WTC11 (cell line): ENCODE measurements around the gene NPW. TPM values are rescaled to one million over a fixed set of nuclear protein-coding genes. Genes with fewer than 3 reads are reported as not detected.

ENCODE experiments used
- ATAC-seq: fragments of 200-7000 bp; cut with Tn5 transposase; 2 replicates; pipeline ENCODE4 v1.10.0; 2021; ENCODE audit warnings: mild to moderate bottlenecking, moderate library complexity
- CTCF ChIA-PET: fragments of 300-600 bp; sonication (Branson Sonifier 250); formaldehyde crosslinking; loops from one replicate; lab custom pipeline; 2021; ENCODE audit warnings: antibody characterized with exemption; lab: Charles Lee
- POLR2A ChIA-PET: fragments of 350-600 bp; sonication (Branson Sonifier 250); formaldehyde crosslinking; loops from one replicate; lab custom pipeline; 2021; ENCODE audit warnings: antibody characterized with exemption; lab: Charles Lee
- DNase-seq: peaks from one replicate; pipeline ENCODE4 v3.0.0; 2021; ENCODE audit warnings: low spot score
- H3K27ac Mint-ChIP-seq: 2 replicates; pipeline ENCODE4 v1.8.0; 2021; ENCODE audit warnings: mixed read lengths
- H3K27me3 Mint-ChIP-seq: 2 replicates; pipeline ENCODE4 v1.8.0; 2021; ENCODE audit warnings: low read depth, mild to moderate bottlenecking, moderate library complexity, mixed read lengths
- H3K36me3 Mint-ChIP-seq: 2 replicates; pipeline ENCODE4 v1.8.0; 2021; ENCODE audit warnings: mixed read lengths
- H3K4me1 Mint-ChIP-seq: 2 replicates; pipeline ENCODE4 v1.8.0; 2022; ENCODE audit warnings: mixed read lengths
- H3K4me3 Mint-ChIP-seq: 2 replicates; pipeline ENCODE4 v1.8.0; 2021; ENCODE audit warnings: mild to moderate bottlenecking, moderate library complexity, mixed read lengths
- H3K9me3 Mint-ChIP-seq: 2 replicates; pipeline ENCODE4 v1.8.0; 2021; ENCODE audit warnings: mixed read lengths
- CREM ChIP-seq: sonication (generic); formaldehyde crosslinking; IDR thresholded peaks from 2 replicates; pipeline ENCODE4 v1.8.1; 2022; ENCODE audit warnings: mild to moderate bottlenecking, missing genetic modification reagents, moderate library complexity
- JAZF1 ChIP-seq: fragments of 250-450 bp; sonication (Bioruptor Pico); IDR thresholded peaks from 2 replicates; pipeline ENCODE4 v1.9.0; 2021; ENCODE audit warnings: moderate library complexity, mild to moderate bottlenecking, inconsistent platforms
- MYBL2 ChIP-seq: sonication (generic); formaldehyde crosslinking; IDR thresholded peaks from 2 replicates; pipeline ENCODE4 v1.8.1; 2023; ENCODE audit warnings: mild to moderate bottlenecking, moderate library complexity, missing genetic modification reagents
- NFATC4 ChIP-seq: fragments of 250-450 bp; sonication (Bioruptor Pico); IDR thresholded peaks from 2 replicates; pipeline ENCODE4 v1.9.0; 2021; ENCODE audit warnings: mild to moderate bottlenecking
- NFYB ChIP-seq: sonication (generic); formaldehyde crosslinking; conservative IDR thresholded peaks from 2 replicates; pipeline ENCODE4 v1.8.0; 2022; ENCODE audit warnings: low read depth, missing genetic modification reagents
- NR2C2 ChIP-seq: sonication (generic); formaldehyde crosslinking; IDR thresholded peaks from 2 replicates; pipeline ENCODE4 v1.8.0; 2022; ENCODE audit warnings: mild to moderate bottlenecking, missing genetic modification reagents
- RELA ChIP-seq: sonication (generic); formaldehyde crosslinking; IDR thresholded peaks from 2 replicates; pipeline ENCODE4 v1.8.1; 2022; ENCODE audit warnings: missing genetic modification reagents, mild to moderate bottlenecking, borderline replicate concordance
- SMAD3 ChIP-seq: sonication (generic); formaldehyde crosslinking; IDR thresholded peaks from 2 replicates; pipeline ENCODE4 v1.8.0; 2022; ENCODE audit warnings: missing genetic modification reagents, mild to moderate bottlenecking, borderline replicate concordance
- TEAD1 ChIP-seq: sonication (generic); formaldehyde crosslinking; IDR thresholded peaks from 2 replicates; pipeline ENCODE4 v1.8.0; 2022; ENCODE audit warnings: mild to moderate bottlenecking, missing genetic modification reagents
- total RNA-seq: library from RNA; stranded (reverse); gene quantifications from 3 replicates; pipeline ENCODE4 v1.2.3, GENCODE V29; 2021
- TF ChIP-seq, protein P1 (sequence below): fragments of 250-450 bp; sonication (Bioruptor Pico); IDR thresholded peaks from 2 replicates; pipeline ENCODE4 v1.9.0; 2021; ENCODE audit warnings: mild to moderate bottlenecking
- TF ChIP-seq, protein P2 (sequence below): sonication (generic); formaldehyde crosslinking; IDR thresholded peaks from 2 replicates; pipeline ENCODE4 v1.8.0; 2022; ENCODE audit warnings: mild to moderate bottlenecking, missing genetic modification reagents
- TF ChIP-seq, protein P3 (sequence below): fragments of 250-450 bp; sonication (Bioruptor Pico); IDR thresholded peaks from 2 replicates; pipeline ENCODE4 v2.1.2; 2022; ENCODE audit warnings: mild to moderate bottlenecking, moderate library complexity
- TF ChIP-seq, protein P4 (sequence below): fragments of 250-450 bp; sonication (Bioruptor Pico); IDR thresholded peaks from 2 replicates; pipeline ENCODE4 v1.8.0; 2021; ENCODE audit warnings: mild to moderate bottlenecking
- TF ChIP-seq, protein P5 (sequence below): sonication (generic); formaldehyde crosslinking; IDR thresholded peaks from 2 replicates; pipeline ENCODE4 v1.8.1; 2023; ENCODE audit warnings: mild to moderate bottlenecking, moderate library complexity, missing genetic modification reagents
- TF ChIP-seq, protein P6 (sequence below): sonication (generic); formaldehyde crosslinking; IDR thresholded peaks from 2 replicates; pipeline ENCODE4 v1.8.1; 2022; ENCODE audit warnings: low read depth, missing genetic modification reagents, borderline replicate concordance
- TF ChIP-seq, protein P7 (sequence below): sonication (generic); formaldehyde crosslinking; IDR thresholded peaks from 2 replicates; pipeline ENCODE4 v1.8.0; 2023; ENCODE audit warnings: missing genetic modification reagents
- TF ChIP-seq, protein P8 (sequence below): sonication (generic); formaldehyde crosslinking; IDR thresholded peaks from 2 replicates; pipeline ENCODE4 v1.8.1; 2023; ENCODE audit warnings: mild to moderate bottlenecking, missing genetic modification reagents, borderline replicate concordance
- TF ChIP-seq, protein P9 (sequence below): sonication (generic); formaldehyde crosslinking; IDR thresholded peaks from 2 replicates; pipeline ENCODE4 v1.8.1; 2023; ENCODE audit warnings: mild to moderate bottlenecking, missing genetic modification reagents, moderate library complexity

The NPW gene
- total RNA-seq, 1 experiment from 2014 or later, result 15.2 TPM

DNA sequence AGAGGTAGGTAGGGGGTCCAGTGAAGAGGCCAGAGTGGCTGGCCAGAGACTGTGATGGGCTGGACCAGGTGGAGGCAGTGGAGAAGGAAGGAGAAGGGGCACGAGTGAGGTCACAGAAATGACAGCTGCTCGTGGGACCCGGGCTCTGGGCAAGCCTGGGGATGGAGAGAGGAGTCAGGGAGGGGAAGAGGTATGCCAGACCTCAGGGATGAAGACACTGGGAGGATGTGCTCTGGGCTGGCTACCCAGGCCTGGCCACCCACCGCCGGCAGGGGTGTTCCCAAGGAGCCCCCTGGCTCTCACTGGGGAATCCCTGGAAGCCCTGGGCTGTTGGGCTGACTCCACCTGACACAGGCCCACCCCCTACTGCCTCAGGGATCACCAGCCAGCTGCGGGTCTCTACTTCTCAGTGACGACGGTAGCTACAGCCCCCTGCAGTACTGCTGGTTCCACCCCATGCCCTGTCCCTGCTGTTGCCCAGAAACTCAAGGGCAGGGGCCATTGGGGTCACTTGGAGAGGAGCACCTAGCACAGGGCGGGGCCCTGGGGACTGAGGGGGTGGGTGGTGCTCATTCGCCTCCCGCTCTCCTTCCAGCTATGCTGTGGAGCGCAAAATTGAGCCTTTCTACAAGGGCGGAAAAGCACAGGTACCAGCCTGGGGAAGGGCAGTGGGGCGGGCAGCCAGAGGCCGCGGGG, 46.0 kb upstream of the NPW start (continued):
- TF ChIP-seq, protein P1, sequence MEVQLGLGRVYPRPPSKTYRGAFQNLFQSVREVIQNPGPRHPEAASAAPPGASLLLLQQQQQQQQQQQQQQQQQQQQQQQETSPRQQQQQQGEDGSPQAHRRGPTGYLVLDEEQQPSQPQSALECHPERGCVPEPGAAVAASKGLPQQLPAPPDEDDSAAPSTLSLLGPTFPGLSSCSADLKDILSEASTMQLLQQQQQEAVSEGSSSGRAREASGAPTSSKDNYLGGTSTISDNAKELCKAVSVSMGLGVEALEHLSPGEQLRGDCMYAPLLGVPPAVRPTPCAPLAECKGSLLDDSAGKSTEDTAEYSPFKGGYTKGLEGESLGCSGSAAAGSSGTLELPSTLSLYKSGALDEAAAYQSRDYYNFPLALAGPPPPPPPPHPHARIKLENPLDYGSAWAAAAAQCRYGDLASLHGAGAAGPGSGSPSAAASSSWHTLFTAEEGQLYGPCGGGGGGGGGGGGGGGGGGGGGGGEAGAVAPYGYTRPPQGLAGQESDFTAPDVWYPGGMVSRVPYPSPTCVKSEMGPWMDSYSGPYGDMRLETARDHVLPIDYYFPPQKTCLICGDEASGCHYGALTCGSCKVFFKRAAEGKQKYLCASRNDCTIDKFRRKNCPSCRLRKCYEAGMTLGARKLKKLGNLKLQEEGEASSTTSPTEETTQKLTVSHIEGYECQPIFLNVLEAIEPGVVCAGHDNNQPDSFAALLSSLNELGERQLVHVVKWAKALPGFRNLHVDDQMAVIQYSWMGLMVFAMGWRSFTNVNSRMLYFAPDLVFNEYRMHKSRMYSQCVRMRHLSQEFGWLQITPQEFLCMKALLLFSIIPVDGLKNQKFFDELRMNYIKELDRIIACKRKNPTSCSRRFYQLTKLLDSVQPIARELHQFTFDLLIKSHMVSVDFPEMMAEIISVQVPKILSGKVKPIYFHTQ, result no peak
- TF ChIP-seq CREM (CRISPR knock-in tag) (no peak), MYBL2 (CRISPR knock-in tag) (no peak), TEAD1 (CRISPR knock-in tag) (no peak), SMAD3 (no peak)
- TF ChIP-seq, protein P2, sequence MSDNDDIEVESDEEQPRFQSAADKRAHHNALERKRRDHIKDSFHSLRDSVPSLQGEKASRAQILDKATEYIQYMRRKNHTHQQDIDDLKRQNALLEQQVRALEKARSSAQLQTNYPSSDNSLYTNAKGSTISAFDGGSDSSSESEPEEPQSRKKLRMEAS, result no peak
- TF ChIP-seq, protein P3, sequence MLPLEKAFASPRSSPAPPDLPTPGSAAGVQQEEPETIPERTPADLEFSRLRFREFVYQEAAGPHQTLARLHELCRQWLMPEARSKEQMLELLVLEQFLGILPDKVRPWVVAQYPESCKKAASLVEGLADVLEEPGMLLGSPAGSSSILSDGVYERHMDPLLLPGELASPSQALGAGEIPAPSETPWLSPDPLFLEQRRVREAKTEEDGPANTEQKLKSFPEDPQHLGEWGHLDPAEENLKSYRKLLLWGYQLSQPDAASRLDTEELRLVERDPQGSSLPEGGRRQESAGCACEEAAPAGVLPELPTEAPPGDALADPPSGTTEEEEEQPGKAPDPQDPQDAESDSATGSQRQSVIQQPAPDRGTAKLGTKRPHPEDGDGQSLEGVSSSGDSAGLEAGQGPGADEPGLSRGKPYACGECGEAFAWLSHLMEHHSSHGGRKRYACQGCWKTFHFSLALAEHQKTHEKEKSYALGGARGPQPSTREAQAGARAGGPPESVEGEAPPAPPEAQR (CRISPR knock-in tag), result no peak
- TF ChIP-seq, protein P4, sequence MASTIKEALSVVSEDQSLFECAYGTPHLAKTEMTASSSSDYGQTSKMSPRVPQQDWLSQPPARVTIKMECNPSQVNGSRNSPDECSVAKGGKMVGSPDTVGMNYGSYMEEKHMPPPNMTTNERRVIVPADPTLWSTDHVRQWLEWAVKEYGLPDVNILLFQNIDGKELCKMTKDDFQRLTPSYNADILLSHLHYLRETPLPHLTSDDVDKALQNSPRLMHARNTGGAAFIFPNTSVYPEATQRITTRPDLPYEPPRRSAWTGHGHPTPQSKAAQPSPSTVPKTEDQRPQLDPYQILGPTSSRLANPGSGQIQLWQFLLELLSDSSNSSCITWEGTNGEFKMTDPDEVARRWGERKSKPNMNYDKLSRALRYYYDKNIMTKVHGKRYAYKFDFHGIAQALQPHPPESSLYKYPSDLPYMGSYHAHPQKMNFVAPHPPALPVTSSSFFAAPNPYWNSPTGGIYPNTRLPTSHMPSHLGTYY (CRISPR knock-in tag), result no peak
- TF ChIP-seq, protein P5, sequence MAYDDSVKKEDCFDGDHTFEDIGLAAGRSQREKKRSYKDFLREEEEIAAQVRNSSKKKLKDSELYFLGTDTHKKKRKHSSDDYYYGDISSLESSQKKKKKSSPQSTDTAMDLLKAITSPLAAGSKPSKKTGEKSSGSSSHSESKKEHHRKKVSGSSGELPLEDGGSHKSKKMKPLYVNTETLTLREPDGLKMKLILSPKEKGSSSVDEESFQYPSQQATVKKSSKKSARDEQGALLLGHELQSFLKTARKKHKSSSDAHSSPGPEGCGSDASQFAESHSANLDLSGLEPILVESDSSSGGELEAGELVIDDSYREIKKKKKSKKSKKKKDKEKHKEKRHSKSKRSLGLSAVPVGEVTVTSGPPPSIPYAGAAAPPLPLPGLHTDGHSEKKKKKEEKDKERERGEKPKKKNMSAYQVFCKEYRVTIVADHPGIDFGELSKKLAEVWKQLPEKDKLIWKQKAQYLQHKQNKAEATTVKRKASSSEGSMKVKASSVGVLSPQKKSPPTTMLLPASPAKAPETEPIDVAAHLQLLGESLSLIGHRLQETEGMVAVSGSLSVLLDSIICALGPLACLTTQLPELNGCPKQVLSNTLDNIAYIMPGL (CRISPR knock-in tag), result no peak
- TF ChIP-seq, protein P6, sequence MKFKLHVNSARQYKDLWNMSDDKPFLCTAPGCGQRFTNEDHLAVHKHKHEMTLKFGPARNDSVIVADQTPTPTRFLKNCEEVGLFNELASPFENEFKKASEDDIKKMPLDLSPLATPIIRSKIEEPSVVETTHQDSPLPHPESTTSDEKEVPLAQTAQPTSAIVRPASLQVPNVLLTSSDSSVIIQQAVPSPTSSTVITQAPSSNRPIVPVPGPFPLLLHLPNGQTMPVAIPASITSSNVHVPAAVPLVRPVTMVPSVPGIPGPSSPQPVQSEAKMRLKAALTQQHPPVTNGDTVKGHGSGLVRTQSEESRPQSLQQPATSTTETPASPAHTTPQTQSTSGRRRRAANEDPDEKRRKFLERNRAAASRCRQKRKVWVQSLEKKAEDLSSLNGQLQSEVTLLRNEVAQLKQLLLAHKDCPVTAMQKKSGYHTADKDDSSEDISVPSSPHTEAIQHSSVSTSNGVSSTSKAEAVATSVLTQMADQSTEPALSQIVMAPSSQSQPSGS, result no peak
- TF ChIP-seq, protein P7, sequence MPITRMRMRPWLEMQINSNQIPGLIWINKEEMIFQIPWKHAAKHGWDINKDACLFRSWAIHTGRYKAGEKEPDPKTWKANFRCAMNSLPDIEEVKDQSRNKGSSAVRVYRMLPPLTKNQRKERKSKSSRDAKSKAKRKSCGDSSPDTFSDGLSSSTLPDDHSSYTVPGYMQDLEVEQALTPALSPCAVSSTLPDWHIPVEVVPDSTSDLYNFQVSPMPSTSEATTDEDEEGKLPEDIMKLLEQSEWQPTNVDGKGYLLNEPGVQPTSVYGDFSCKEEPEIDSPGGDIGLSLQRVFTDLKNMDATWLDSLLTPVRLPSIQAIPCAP, result no peak

DNA sequence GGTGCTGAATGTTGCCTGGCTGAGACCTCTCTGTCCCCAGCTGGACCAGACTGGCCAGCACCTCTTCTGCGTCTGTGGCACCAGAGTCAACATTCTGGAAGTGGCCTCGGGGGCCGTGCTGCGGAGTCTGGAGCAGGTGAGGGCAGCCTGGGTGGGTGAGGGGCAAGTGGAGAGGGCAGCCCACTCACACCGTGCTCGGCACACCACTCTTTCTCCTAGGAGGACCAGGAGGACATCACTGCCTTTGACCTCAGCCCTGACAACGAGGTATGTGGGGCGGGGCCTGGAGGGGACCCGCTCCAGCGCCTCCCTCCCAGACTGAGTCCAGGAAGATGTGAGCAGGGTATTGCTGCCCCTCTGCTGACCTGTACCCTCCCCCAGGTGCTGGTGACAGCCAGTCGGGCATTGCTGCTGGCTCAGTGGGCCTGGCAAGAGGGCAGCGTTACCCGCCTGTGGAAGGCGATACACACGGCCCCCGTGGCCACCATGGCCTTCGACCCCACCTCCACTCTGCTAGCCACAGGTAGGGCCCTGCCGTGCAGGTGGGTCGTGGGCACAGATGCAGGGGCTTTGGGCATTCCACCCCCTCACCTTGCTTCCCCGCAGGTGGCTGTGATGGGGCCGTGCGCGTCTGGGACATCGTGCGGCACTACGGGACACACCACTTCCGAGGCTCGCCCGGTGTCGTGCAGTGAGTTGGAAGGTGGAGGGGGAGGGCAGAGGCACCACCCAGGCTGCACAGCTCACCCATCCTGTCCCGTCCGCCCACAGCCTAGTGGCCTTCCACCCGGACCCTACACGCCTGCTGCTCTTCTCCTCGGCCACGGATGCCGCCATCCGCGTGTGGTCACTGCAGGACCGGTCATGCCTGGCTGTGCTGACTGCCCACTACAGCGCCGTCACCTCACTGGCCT, 45.2 kb upstream of the NPW start:
- CTCF ChIA-PET, result no interaction called here
- Mint-ChIP-seq H3K9me3 (no peaks in the 10 kb centered on the region), H3K4me3 (peak overlapping the region; percentile 24), H3K27ac (no peak overlapping the region), H3K4me1 (peaks cover 15% of the 10 kb centered on the region), H3K36me3 (peaks cover 10% of the 10 kb centered on the region), H3K27me3 (no peaks in the 10 kb centered on the region)
- no peak for TF ChIP-seq JAZF1 (CRISPR knock-in tag)
- no peak for TF ChIP-seq NFATC4 (CRISPR knock-in tag)
- TF ChIP-seq NFYB (CRISPR knock-in tag), result no peak
- TF ChIP-seq NR2C2 (CRISPR knock-in tag), result no peak
- no peak for TF ChIP-seq RELA
- TF ChIP-seq, protein P8, sequence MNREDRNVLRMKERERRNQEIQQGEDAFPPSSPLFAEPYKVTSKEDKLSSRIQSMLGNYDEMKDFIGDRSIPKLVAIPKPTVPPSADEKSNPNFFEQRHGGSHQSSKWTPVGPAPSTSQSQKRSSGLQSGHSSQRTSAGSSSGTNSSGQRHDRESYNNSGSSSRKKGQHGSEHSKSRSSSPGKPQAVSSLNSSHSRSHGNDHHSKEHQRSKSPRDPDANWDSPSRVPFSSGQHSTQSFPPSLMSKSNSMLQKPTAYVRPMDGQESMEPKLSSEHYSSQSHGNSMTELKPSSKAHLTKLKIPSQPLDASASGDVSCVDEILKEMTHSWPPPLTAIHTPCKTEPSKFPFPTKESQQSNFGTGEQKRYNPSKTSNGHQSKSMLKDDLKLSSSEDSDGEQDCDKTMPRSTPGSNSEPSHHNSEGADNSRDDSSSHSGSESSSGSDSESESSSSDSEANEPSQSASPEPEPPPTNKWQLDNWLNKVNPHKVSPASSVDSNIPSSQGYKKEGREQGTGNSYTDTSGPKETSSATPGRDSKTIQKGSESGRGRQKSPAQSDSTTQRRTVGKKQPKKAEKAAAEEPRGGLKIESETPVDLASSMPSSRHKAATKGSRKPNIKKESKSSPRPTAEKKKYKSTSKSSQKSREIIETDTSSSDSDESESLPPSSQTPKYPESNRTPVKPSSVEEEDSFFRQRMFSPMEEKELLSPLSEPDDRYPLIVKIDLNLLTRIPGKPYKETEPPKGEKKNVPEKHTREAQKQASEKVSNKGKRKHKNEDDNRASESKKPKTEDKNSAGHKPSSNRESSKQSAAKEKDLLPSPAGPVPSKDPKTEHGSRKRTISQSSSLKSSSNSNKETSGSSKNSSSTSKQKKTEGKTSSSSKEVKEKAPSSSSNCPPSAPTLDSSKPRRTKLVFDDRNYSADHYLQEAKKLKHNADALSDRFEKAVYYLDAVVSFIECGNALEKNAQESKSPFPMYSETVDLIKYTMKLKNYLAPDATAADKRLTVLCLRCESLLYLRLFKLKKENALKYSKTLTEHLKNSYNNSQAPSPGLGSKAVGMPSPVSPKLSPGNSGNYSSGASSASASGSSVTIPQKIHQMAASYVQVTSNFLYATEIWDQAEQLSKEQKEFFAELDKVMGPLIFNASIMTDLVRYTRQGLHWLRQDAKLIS (CRISPR knock-in tag), result no peak
- TF ChIP-seq, protein P9, sequence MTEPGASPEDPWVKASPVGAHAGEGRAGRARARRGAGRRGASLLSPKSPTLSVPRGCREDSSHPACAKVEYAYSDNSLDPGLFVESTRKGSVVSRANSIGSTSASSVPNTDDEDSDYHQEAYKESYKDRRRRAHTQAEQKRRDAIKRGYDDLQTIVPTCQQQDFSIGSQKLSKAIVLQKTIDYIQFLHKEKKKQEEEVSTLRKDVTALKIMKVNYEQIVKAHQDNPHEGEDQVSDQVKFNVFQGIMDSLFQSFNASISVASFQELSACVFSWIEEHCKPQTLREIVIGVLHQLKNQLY, result no peak
- no peak for DNase-seq
- no peak for ATAC-seq
- POLR2A ChIA-PET, result no interaction called here
